Retinal pigment epithelial cell (primary cell): ENCODE results near the gene SPON1.

ENCODE experiments used
- DNase-seq: peaks from one replicate; pipeline ENCODE4 v3.0.0-alpha.2; 2010; ENCODE audit warnings: low read depth
- H3K4me3 ChIP-seq: 2 replicates; pipeline ENCODE4 v1.5.1; 2011; ENCODE audit warnings: mild to moderate bottlenecking, low read length, control low read depth, moderate library complexity
- TF ChIP-seq, protein P1 (sequence below): conservative IDR thresholded peaks from 2 replicates; pipeline ENCODE4 v1.5.1; 2011; ENCODE audit warnings: low read depth, low read length, control low read depth, inconsistent platforms

The SPON1 gene

DNA sequence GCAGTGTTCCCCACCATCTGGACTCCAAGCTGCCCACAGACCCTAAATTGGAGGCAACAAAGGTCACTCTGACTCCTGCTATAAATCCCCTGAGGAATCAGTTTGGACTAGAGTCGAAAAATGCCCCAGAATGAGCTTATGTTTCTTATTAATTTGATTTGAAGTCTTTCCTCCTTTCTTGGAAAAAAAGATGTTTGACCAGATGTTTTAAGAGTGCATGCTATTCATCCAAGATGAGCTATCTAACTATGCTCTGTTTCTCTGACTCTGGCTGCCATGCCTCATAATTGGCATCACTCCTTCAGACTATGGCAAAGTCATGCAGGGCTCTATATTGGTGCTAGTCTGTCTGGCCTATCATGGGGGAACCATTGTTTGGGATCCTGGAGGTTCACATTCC, 174.0 kb downstream of the SPON1 start:
- no peak for DNase-seq
- TF ChIP-seq, protein P1, sequence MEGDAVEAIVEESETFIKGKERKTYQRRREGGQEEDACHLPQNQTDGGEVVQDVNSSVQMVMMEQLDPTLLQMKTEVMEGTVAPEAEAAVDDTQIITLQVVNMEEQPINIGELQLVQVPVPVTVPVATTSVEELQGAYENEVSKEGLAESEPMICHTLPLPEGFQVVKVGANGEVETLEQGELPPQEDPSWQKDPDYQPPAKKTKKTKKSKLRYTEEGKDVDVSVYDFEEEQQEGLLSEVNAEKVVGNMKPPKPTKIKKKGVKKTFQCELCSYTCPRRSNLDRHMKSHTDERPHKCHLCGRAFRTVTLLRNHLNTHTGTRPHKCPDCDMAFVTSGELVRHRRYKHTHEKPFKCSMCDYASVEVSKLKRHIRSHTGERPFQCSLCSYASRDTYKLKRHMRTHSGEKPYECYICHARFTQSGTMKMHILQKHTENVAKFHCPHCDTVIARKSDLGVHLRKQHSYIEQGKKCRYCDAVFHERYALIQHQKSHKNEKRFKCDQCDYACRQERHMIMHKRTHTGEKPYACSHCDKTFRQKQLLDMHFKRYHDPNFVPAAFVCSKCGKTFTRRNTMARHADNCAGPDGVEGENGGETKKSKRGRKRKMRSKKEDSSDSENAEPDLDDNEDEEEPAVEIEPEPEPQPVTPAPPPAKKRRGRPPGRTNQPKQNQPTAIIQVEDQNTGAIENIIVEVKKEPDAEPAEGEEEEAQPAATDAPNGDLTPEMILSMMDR = no peak
- H3K4me3 ChIP-seq = no peak overlapping the region

DNA sequence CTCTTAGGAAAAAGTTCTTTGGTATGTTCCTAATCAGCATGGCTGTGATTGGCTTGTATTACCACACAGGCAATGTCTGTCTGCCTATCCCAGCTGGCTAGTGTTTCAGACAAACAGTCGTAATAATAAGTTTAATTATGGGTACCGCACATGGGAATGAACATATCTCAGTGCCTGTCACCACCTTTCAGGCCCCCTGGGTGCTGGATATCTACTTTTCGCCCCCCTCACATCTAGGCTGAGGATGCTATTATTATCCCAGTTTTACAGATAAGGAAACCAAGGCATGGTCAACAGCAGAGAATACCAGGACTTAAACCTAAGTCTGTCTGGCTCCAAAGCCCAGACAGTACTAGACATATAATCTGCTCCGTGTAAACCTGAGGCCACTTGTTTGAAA, 174.8 kb downstream of the SPON1 start:
- no peak overlapping the region for H3K4me3 ChIP-seq
- TF ChIP-seq, protein P1 = no peak
- DNase-seq = no peak

DNA sequence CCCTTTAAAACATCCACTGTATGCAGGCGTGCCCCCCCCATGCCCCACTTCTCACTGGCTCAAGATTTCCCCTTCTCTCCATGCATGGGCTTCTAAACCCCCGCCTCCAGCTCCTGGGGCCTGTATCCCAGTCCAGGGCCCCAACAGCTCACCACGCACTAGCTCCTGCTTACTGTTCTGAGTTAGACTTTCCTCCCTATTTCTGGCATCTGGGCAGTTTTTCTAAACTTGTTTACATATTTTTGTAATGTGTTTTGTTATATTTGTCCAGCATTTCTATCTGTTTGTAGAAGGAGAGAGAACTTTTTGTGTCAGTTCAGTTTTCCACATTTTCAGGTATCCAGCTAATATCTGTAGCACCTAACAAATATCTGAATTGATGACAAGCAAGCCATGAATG, 178.5 kb downstream of the SPON1 start:
- H3K4me3 ChIP-seq = no peak overlapping the region
- no peak for DNase-seq
- TF ChIP-seq, protein P1 = no peak

DNA sequence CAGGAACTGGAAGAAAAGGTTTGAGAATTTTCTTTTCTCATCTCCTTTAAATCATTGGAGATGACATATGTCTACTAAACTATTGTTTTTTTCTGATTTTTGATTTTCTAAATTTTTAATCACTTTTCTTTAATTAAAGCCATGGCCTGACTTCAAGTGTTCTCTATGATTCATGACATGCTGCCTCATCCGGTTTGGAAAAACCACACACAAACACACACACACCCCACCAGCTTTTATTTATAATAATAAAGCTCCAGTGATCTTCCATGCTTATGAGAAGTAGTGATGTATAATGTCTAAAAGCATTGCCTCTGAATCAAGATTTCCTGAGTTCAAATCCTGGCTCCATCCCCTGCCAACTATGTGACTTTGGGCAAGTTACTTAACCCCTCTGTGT, 179.2 kb downstream of the SPON1 start:
- TF ChIP-seq, protein P1 = no peak
- no peak for DNase-seq
- no peak overlapping the region for H3K4me3 ChIP-seq

DNA sequence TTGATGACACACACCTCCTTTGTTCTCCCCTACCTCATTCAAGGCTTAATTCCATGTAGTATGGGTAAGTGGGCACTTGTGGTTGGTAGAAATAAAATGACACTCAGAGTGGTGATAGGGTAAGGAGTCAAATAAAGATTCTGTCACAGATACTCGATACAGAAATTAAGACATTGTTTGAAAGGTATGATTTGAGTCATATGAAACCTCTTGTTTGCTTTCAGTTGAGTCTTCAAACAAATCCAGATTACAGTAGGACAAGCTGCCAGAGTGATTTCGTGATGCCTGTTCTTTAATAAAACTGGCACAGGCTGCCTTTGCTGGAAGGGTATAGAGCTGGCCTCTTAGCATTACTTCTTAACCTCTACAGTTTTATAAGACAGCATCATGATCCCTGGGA, 182.4 kb downstream of the SPON1 start:
- H3K4me3 ChIP-seq = no peak overlapping the region
- TF ChIP-seq, protein P1 = no peak
- no peak for DNase-seq

DNA sequence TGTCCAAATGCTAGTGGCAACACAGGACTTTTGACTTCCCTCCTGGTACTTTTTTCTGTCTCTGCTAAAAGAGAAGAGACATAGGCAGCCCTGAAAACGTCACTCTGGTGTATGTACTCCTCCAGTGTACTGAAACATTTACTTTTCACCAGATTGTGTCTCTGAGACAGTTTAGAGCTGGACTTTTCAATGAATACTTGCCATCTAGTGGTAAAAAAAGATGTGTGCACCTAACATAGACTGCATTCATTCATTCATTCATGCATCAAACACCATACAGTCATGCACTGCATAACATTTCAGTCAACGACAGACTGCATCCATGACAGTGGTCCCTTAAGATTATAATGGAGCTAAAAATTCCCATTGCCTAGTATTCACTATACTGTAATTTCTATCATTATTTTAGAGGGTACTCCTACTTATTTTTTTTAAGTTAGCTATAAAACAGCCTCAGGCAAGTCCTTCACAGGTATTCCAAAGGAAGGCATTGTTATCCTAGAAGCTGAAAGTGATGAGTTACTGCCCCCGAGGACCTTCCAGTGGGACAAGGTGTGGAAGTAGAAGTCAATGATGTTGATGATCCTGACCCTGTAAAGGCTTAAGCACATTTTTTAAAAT, 186.2 kb downstream of the SPON1 start:
- H3K4me3 ChIP-seq = no peak overlapping the region
- DNase-seq = peak; percentile 9
- TF ChIP-seq, protein P1 = peak; percentile 62

DNA sequence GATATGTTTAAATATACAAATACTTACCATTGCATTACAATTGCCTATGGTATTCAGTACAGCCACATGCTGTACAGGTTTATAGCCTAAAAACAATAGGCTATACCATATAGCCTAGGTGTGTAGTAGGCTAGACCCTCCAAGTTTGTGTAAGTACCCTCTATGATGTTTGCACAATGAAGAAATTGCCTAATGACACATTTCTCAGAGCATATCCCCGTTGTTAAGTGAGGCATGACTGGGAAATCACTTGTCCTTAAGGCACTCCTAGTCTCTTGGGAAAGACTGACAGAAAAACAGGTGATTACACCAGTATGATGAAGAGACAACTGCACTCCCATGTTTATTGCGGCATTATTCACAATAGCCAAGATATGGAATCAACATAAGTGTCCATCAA, 187.2 kb downstream of the SPON1 start:
- no peak overlapping the region for H3K4me3 ChIP-seq
- DNase-seq = no peak
- TF ChIP-seq, protein P1 = no peak
